HG02759 (cell line): ENCODE measurements around the gene MEGF11.

ENCODE experiments used
- ATAC-seq: cut with Tn5 transposase; IDR thresholded peaks from one replicate; pipeline ENCODE4 v1.9.1; 2021; ENCODE audit warnings: mild to moderate bottlenecking, moderate library complexity; ENCODE audit not compliant: unreplicated experiment

The MEGF11 gene

DNA sequence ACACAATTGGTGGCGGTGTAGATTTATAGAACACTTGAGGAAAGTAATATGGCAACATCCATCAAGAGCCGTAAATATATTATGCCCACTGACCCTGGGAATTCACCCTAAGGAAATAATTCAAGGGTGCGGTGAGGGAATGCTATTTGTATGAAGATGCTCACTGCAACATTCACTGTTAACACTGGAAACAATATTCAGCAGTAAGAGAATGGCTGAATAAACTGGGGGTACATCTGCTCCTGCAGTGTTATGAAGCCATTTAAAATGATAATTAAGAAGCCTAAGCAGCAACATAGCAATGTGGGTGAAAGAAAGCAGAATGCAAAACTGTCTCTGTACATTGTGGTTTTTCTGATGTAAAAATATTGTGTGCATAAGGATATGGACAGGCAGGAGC is 296.7 kb downstream of the MEGF11 start:
- no peak for ATAC-seq

- ATAC-seq = no peak
These were observed 297.2 kb downstream of the MEGF11 start for GRCh38 chr15:65956307-65956706.

DNA sequence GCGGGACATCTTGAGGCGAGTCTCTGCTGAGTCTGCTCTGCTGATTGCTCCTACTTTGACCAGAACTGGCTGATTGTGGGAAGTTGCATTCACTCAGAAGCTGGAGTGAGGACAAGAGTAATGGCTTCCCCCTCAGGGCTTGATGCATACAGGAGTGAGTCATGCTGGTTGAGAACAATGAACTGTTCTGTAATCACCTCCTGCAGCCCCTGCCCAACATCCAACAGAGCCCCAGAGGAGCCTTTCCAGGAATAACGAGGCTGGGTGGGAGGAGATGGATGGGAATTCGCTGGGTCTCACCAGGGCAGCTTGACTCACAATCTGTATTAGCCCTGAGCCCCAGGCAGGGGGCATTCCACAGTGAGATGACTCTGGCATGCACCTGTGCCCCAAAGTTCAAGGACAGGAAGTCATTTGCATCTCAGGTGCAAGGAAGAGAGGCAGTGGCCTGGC is 299.2 kb downstream of the MEGF11 start:
- ATAC-seq = no peak

DNA sequence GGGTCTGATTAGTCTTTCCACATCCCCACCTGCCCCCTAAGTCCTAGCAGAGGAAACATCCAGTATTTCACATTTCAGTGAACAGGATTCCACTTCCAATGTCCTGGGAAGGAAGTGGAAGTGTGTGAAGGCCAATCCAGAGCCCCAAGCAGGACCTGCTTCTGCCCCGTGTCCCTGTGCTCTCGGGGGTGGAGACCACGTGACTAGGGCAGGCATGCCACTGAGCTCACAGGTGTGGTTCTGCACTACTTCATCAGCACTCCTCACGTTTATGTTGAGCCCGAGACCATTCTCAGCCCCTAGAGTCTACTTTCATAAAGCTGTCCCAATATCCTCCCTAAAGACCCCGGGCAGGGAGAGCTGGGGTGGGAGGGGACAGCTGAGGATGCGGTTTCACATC is 299.9 kb downstream of the MEGF11 start:
- ATAC-seq = no peak

DNA sequence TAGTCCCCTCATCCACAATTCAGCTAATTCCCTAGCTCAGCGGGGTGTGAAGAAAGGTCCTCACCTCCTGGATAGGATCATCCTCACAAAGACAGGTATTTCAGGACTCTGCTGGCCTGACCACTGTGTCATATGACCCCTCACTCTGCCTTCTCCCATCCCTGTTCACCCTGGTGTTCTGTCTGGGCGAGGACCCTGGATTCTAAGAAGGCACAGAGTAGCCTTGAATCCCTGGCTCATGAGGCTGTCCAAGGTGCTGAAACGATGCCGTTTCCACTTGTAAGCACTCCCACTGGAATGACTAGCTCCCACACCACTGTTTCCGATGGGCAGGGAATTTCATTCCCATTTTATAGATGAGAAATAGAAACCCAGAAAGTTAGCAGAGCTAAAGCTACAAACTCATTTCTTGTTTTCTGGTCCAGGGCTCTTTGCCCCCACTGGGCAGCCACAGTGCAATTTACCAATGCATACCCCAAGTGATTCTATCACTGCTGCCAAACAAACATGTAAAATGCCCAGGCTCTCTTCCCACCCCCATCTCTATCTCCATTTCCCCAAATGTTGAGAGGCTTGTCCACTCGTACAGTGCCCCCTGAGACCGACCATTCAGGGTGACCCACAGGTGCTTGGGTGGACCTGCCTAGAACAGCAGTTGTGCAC is 301.0 kb downstream of the MEGF11 start:
- no peak for ATAC-seq

DNA sequence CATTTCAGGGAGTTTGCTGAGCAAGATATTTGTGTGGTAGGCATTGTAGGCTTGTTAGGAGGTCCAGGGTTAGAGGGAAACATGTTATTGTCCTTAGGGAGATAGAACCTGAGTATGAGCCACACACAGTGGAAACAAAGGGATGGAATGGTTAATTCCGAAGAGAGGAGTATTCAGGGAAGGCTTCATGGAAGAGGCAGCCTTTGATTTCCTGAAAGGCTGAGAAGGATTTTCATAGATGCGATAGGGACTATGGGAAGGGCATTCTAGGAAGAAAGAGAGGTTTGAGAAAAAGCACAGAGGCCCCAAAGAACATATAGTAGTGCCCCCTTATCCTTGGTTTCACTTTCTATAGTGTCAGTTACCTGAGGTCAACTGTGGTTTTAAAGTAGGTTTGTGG is 302.5 kb downstream of the MEGF11 start:
- no peak for ATAC-seq

- ATAC-seq = no peak
These were observed 304.1 kb downstream of the MEGF11 start for GRCh38 chr15:65949491-65949890.

GRCh38 chr15:65949011-65949410 is 304.5 kb downstream of the MEGF11 start:
- ATAC-seq = no peak

GRCh38 chr15:65948383-65948782 is 305.2 kb downstream of the MEGF11 start:
- no peak for ATAC-seq

GRCh38 chr15:65947041-65947440 is 306.5 kb downstream of the MEGF11 start:
- no peak for ATAC-seq

DNA sequence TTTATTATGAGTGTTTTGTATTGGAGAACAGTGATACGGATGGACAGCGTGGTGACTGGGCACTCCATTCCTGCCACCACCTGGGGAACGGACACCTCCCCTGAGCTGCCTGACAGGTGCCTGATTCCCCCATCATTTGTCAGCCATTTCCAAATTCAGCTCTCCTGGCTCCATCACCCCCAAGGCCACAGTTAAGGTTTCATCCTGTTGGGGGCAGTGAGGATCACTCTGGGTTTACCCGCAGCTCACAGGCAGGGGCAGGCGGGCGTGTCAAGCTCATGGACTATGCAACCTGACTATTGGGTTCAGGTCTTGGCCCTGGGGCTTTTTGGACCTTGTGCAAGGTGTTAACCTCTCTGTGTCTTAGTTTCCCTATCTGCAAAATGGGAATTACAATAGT is 307.9 kb downstream of the MEGF11 start:
- no peak for ATAC-seq

DNA sequence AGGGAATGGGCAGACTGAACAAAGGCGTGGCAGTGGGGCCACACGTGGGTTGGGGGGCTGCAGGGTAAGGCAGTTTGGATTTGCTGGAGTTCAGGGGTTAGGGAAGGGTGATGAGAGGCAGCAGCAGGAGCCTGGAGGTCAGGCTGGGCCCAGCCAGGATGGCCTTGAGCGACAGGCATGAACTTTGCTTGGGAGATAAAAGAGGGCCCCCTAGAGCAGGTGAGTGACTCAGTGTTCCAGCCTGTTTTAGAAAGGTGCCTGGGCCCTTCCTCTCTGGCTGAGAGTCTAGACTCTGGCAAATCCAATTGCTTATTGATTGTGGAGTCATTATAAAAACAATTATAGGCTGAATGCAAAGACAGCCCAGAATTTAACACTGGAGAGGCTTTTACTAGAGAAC is 309.1 kb downstream of the MEGF11 start:
- no peak for ATAC-seq

- no peak for ATAC-seq
These were observed 311.1 kb downstream of the MEGF11 start for GRCh38 chr15:65942436-65942835.

DNA sequence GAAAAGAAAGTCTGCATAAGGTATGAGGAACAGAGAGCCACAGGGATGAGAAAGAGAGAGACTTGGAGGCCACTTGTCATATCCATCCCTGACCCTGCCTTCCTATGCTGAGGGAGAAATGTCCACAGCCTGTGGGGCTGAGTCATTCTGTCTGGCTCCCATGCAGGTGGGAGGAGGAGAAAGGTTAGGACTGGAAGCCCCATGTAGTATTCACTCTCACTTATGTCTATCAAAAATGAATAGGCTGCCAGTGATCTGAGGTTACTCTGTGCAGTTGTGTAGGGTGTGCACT is 313.0 kb downstream of the MEGF11 start:
- no peak for ATAC-seq

DNA sequence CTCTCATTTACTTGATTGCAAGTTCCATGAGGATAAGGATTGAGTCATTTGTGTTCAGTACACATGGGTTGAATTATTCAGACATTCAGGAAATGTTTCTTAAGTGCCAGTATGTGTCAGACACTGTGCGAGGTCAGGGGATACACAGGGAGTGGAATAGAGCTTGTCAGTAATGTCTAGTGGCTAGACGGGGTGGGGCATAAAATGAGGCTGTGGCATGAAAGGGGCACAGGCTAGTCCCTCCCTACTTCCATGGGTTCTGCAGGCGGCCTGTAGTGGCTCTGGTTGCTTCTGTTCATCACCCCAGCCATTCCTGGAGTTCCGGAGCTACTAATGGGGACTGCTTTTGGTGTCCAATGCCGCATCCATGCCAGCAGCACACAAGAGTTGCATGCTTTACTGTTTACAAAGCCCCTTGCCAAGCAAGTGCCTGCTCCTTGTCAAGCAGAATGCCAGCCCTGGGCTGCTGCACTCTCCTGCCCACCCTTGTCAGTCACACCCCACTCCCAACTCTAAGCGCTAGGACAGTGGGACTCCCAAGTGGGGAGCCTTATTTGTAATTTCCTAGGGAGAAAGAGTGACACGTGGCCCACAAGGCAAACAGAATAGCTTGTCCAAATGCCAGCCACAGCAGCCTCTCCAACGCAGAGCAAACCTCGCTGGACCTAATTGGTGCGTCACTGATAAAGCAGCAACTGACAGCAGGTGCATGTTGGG is 313.5 kb downstream of the MEGF11 start:
- no peak for ATAC-seq

GRCh38 chr15:65938604-65939003 is 314.9 kb downstream of the MEGF11 start:
- ATAC-seq = no peak

GRCh38 chr15:65937476-65937875 is 316.1 kb downstream of the MEGF11 start:
- ATAC-seq = no peak

DNA sequence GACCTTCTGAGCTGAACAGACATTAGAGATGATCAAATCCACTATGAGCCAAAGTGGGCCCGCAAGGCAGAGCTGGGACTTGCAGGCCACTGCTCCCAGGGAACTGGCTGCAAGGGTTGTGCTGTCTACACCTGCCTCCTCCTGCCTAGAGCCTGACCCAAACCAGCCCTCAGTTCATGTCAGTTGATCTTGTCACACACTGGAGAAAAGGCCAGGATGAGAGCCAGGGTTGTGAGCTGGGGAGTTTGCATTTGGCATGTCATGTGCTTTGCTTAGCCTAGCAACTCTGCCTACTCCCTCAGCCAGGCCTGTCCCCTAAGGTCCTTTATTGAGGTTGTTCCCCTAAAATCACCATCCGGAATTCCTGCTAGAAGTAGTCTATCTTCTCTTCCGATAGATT is 316.5 kb downstream of the MEGF11 start:
- ATAC-seq = no peak

GRCh38 chr15:65936282-65936681 is 317.3 kb downstream of the MEGF11 start:
- ATAC-seq = no peak

GRCh38 chr15:65935391-65935790 is 318.2 kb downstream of the MEGF11 start:
- ATAC-seq = no peak

DNA sequence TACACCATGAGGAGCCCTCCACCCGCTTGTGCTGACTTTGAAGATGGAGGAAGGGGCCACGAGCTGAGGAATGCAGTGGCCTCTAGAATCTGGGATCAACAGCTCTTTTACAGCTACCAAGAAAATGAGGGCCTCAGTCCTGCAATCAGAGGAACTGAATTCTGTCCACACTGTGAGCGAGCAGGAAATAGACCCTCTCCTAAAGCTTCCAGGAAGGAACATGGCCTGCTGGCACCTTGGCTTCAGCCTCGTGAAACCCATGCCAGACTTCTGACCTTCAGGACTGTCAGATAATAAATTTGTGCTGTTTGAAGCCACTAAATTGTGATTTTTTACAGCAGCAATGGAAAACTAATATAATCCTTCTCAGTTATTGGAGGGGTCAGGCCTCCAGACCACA is 322.3 kb downstream of the MEGF11 start:
- ATAC-seq = no peak

DNA sequence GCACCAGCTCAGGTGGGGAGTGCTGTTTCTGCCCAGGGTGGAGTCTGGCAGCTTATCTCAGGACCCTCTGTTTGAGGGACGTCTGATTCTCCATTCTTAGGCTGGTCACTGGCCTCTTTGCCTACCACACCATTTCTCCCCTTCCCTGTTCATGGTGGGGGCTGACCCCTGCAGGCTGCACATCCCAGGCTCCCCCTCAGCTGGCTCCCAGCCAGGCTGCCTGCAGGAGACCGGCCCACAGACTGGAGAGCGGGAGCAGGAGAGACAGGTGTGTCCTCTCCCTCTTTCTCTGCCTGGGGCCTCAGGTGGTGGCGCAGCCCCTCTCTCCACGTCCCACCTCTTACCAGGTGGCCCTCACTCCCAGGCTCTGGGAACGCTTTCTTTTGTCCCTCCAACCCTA is 323.4 kb downstream of the MEGF11 start:
- ATAC-seq = no peak

DNA sequence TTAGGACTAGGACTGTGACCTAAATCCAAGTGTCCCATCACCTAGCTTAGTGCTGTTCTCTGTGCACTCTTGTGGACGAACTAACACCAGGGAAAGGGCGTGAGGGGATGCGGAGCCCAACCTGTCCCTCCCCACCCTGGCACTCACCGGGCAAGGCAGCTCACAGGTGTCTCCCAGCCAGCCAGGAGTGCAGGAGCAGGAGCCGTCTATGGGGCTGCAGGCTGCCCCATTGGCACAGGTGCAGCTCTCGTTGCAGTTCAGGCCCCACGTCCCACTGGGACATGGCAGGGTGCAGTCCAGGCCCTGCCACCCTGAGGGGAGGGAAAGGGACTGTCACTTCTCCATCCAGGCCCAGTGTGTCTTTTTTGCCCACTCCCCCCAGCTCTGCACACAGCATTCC is 324.0 kb downstream of the MEGF11 start:
- ATAC-seq = no peak
